GM18508 (cell line): ENCODE results near the gene NPHP4.
"Not testable (repeated sequence)": the region's sequence is repeated elsewhere in the genome, so short reads cannot be mapped to it uniquely, and the experiment has no call there.

Source experiments
- ATAC-seq: cut with Tn5 transposase; IDR thresholded peaks from one replicate; pipeline ENCODE4 v1.9.1; 2021; ENCODE audit warnings: moderate number of reproducible peaks; ENCODE audit not compliant: insufficient read depth, unreplicated experiment

The NPHP4 gene

DNA sequence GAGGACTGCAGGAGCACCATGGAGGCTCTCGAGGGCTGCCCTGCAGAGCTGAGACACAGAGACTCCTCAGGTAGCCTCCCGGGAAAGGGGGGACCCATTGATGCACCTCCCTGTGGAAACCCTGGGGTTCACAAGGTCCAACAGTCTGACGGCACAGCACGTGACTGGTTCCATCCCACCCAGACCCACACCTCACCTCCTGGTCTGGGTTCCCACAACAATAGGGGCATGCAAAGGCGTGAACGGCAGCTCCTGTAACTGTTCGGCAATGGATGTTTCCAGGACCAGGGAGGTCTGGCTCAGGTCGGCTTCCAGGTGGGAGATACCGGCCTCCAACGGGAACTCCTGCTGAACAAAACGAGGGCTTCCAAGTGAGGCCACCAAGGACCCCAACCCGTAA is 86.8 kb downstream of the NPHP4 start:
- ATAC-seq = no peak

DNA sequence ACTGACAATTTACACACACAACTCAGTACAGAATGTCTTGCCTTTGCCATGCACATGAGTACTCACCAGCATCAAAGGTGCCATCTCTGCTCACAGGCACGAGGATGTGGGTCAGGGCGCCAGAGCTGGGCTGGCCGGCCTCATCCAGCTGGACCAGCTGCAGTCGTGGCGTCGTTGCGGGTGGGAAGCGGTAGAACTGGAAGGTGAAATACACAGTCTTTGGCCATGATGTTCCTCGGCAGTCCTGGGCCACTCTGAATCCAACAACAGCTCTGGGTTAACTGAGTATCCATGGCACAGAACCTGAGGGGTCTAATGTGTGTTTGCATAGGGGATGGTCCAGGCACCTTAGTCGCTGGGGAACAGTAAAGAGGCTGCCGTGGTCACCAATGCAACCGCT is 87.7 kb downstream of the NPHP4 start:
- ATAC-seq = no peak

DNA sequence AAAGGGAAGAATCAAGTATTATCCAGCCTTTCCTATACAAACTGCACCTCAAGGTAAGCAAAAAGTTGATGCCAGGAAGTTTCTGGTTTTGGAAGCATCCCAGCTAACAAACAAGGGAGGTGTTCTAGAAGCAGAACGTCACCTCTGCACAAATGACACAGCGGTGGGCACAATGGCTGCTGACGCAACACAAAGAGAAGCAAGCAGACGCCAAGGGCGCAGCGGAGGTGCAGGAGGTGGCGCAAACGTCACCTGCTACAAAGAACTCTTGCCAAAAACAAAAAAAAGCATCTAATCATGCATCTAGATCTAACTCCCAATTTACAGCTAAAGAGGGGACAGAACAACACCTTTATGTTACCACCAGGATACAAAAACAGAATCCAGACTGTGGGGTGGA is 88.5 kb downstream of the NPHP4 start:
- ATAC-seq = no peak

DNA sequence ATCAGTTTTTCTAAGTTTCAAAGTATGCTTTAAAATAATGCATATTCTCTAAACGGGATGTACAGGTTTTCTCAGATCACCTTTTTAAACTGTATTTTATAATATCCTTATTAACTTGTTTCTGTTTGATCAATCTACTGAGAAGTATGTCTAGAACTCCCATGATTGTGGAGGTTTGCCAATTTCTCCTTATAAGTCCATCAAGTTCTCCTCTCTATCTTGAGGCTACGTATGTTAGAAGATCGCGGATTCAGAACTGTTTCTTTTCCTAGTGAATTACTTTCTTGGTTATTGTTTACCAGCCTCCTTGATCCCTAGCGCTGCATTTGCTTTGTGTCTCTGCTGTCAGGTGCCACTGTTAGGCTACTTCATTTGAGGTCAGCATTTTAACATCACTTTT is 89.2 kb downstream of the NPHP4 start:
- no peak for ATAC-seq

DNA sequence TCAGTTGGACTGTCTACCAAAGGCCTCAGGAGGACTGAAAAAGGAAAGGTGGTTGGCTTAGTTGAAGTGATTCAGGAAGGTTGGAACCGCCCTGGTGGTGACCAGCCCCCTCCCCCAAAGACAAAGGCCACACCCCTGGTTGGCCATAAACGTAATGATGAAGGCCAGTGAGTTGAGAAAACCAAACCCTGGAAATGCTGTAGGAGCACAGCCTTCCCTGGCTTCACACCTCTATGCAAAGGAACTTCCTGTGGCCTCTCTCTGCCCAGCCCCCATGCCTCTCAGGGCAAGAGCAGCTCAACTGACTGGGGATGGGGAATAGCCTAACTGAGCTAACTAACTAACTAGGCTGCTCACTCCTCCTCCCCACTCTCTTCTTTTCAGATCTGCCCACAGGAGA is 90.4 kb downstream of the NPHP4 start:
- no peak for ATAC-seq

DNA sequence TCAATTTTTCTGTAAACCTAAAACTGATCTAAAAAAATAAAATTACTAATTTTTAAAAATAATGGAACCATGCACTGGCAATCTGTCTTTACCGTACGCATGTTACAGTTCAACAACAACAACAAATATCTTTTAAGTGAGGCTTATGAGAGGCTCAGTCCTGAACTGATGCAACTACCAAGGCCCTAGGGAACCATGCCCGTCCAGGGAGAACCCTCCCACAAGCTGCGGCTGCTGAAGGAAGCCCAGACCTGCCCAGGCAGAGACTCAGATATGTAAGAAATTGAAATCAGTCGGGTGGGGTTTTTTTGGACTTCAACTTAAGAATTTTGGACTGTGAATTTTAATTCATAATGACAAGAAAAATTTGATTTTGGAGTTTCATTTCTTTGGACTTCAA is 91.1 kb downstream of the NPHP4 start:
- no peak for ATAC-seq

DNA sequence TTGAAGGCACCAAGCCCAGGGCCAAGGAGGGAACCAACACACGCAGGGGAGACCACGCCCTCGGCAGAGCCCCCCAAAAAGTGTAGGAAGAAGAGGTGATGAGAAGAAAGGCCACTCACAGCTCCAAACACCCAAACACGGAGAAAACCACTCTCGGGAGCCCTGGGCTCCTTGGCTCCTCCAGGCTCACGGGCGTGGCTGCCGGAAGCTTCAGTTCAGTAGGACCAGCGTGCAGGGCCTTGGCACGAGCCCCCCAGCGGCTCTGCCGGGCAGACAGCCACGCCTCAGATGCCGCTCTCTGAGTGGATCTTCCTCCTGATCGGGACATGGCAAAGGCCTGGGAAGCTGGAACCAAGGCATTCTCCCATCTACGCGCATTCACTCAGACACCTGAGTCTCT is 94.0 kb downstream of the NPHP4 start:
- no peak for ATAC-seq

DNA sequence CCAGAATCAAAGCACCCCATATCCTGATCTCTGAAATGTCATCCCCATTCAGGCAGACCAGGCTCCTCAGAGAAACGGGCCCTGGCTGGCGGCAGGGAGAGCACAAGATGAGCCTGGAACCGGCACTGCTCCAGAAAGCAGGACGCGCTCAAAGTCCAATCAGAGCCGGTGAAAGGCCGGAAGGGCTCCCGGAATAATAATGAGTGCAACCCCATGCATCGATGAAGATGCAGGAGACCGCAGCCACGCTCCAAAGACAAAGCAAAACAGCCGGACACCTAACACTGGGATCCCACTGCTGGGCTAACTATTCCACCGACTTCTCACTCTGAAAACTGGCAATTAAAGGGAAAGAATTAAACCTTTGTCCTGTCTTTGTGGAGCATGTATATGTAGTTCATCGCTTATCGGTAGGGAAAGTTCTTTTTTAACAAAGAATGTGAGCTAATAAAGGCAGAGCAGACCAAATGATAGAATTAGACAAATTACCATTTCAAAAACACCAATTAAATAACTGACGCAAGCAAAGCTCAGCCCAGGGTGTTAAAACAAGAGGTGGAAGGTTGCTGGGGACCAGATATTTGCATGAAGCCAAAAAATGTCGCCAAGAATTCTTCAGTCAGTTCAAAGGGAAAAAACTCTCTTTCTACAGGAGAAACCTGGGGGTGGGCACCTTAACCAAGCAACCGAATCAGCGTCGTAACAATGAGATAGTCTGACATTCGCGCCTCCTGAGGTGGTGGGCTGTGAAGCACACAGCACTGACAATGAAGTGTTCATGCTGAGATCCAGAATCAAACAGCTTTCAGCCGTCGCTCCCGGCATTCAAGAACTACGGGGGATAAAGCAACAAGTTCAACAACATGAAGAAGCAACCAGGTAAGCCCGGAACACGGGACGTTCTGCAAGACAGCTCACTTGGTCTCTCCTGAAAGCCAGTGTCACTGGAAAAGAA is 95.2 kb downstream of the NPHP4 start:
- no peak for ATAC-seq

DNA sequence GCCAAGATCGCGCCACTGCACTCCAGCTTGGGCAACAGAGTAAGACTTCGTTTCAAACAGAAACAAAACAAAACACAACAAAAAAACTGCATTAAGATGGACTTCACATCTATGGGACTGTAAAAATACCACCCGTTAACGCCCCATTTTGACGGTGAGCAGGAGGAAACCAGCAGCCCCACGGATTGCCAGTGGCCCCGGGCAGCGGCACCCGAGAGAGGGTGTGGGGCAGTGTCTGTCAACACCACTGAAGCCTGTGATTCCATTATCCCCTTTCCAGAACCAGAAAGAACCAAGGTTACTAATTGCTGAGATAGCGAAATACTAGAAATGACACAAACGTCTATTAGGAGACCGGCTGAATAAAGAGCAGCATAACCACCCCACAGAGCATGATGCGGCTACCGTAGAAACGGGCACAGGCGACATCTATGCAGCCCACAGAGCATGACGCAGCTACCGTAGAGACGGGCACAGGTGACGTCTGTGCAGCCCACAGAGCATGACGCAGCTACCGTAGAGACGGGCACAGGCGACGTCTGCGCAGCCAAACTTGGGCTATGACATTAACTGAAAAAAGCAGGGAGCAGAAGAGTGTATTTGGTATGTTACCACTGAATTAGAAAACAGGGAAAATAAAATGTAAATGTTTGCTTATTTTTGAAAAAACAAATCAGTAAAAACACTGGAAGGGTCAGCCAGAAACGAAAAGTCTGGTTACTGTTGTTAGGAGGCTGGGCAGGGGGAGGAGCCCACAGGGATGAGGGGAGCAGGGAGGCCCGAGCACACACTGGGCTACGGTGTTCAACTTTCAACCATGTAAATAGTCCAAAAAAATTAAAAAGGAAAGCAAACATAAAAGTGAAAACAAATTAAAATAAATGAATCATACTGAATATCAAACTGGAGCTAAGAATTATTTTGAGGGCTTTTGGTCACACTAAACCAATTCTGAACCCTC is 96.5 kb downstream of the NPHP4 start:
- no peak for ATAC-seq

DNA sequence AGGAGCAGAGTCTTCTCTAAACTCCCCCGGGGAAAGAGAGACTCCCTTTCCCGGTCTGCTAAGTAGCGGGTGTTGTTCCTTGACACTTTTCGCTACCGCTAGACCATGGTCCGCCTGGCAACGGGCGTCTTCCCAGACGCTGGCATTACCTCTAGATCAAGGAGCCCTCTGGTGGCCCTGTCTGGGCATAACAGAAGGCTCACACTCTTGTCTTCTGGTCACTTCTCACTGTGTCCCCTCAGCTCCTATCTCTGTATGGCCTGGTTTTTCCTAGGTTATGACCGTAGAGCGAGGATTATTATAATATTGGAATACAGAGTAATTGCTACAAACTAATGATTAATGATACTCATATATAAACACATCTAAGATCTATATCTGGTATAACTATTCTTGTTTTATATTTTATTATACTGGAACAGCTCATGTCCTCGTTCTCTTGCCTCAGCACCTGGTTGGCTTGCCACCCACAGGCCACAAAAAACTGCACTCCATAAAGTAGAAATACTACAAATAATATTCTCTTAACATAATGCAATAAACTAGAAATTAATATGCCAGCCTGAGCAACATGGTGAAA is 98.4 kb downstream of the NPHP4 start:
- not testable (repeated sequence) for ATAC-seq

DNA sequence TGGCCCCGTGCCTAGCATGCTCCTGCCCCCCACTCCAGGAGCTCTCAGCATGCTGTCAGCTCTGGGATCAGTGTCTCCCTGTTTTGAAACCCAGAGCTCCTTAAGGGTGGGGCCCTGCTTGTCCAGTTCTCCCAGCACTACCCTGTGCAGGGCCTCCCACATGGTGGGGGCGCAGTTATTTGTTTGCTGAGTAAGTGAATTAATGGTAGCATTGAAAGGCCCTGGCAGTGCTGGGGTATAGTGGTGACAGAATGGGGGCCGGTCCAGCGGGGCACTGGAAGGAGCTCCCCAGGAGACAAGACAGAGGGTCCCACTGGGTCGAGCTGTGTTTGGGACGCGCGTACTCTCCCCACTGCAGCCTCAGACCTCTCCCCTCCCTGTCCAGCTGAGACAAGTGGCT is 99.9 kb downstream of the NPHP4 start:
- no peak for ATAC-seq

DNA sequence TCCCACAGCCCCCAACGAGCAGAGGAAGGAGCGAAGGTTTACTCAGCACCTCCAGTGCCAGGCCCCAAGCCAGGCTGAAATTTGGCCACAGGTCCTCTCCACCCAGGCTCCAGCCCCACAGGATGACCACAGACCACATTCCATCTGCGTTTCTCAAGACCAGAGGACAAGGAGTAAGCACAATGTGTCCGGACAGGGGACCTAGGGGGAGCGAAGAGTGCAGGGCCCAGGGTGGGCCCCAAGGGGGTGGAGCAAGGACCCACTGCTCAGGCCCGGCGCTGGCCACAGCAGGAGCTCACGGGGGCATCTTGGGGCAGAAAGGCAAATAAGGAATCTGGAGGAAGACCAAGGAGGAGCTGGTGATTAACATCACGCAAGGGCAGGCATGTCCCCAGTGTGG is 100.5 kb downstream of the NPHP4 start:
- ATAC-seq = no peak

DNA sequence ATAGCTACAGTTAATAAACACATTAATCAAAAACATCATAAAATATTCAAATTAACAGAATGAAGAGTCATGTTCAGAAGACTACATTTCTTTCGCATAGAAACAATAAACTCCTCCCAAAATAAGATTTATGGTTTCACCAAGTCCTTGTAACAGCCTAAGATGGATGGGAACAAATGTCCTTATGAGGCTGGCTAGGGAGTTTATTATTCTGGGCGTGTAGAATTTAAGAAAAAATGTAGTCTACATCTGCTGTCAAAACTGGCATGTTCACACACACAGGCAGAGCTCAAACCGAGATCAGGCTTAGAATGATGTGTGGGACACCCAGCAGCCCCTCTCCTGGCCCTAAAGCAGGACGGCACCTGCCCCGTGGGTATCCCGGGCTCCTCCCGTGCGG is 101.1 kb downstream of the NPHP4 start:
- ATAC-seq = no peak

DNA sequence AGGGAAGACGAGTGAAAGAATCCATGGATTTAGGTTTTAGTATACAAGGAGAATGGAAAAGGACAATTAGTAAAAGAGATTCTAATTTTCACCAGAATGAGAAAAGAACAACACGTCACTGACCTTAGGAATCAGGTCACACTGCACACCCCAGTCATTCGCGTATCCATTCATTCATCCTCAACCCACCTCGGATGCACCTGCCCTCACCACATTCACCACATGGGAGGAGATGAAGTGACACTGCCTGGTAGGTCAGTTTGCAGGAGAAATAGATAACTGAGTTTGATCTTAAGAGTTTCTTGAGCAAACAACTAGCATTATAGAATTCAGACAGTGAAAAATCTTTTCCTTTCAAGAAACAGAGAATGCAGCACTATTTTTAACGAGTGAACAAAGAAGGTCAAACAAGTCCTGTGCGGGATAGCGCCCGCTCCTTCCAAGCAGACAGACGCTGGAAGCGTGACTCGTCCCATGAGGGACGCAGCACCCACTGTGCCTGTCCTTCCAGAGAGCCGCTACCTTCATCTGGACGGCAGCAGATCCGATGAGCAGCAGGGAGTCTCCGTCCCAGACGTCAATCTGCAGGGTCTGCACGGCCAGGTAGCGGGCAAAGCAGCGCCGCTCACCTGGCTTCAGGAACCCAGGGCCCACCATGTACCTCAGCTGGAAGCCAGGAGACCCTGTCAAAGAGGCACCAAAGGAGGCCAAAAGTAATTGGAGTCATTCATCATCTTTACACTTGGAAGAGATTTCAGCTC is 101.7 kb downstream of the NPHP4 start:
- ATAC-seq = no peak

DNA sequence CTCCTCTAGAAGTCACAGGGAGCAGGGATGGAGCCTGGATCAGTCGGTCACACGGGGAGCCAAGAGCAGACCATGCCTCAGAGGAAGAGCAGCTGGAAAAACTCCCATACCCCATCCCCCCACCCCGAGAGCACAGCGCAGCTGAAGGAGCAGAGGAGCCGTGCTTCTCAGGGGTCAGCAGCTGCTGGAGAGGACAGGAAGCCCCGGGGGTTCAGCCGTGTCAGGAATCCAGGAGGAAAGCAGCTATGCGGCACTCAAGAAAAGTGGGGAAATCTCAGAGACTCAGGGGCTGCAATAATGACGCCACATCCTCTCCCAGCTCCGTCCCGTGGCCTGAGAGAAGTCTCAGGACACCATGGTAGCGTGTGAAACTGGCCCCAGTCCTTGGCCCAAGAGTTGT is 102.3 kb downstream of the NPHP4 start:
- no peak for ATAC-seq

DNA sequence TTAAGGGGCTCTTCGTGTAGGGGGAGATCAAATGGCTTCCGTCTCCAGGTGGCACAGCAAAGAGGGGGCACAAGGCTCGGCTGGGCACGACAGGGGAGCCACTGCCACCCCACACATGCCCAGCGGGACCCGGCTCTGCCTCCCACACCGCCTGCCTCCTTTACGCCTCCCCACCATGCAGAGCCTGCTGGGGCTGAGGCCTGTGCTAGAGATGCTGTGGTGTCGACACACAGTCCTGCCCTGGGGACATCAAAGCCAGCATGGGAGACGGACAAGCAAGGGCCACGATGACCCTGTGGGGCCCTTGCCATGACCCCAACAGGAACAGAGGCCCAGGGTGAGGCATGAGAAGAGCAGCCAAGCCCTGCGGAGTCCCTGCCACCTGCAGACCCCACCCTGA is 102.8 kb downstream of the NPHP4 start:
- no peak for ATAC-seq

DNA sequence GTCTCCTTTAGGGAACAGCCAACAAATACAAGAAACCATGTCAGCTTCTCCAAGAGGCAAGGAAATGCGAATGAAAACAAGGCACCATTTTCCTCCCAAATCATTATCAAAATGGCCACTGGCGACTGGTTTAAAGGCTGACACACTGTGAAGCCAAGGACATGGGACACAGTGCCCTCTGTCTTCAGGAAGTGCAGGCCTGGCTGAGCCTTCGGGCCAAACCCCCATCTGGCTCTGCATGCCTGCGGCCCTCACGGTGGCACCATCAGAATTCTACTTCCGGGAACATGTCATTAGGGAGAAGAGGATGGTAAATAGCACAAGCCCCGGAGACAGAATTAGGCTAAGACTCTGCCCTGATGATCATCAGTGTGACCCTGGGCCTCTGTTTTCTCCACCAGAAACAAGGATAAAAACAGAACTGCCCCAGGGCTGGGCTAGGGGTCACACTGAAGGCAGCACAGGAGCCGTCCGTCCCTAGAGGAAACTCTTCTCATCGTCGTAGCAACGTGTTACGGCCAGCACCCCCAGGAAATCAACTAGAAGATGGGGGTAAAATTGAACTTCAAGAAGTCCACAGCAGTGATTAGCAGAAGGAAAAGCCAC is 103.5 kb downstream of the NPHP4 start:
- ATAC-seq = no peak

DNA sequence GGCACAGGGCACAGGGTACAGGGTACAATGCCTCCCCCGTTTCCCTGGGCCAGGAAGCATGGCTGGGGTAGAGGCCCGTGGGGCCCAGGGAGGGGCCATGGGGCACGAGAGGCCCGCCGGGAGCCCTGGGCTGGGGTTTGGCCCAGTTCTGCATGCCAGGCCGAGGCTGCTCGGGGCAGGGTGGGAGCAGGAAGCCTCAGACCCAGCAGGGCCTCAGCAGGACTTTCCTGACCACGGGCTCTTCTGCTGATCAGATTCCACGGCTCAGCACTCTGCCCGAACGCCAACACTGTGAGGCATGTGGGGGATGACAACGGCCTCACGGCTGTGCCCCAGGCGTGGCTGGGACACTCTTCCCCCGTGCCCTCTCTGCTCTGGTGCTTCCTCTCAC is 104.3 kb downstream of the NPHP4 start:
- no peak for ATAC-seq

DNA sequence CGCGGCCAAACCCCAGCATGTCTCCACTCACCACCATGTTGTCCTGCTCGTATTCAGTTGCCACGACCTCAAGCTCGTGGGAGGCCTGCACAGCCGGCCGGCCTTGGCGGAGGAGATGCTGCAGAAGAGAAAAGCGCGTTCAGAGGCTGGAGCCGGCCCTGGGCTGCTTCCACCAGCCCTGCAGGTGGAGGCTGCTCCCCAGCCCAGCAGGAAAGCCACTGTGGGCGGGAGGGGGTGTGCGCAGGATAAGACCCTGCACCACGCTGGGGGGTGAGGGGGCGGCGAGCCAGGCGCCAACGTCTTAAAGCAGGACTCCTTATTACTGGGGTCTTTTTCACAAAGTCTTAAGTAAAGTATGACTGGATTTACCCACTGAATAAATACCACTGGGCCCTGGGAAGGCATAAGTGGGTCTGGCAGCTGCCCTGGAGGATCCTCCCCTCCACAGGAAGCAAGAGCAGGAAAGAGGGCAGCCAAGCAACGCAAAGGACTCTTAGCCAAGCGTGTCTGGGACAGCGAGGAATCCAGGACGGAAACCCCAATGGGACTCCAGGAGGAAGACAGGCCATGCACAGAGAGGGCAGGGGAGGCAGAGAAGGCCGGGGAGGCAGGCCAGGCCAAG is 104.8 kb downstream of the NPHP4 start:
- ATAC-seq = no peak
